ENCODE data around the gene KCNIP4.

GRCh38 chr4:20922962-20923361 is 1025.6 kb downstream of the KCNIP4 start:
- TF ChIP-seq CTCF (IDR thresholded peaks at IDR 0.05) (no peak), POLR2A (IDR thresholded peaks at IDR 0.05) (no peak)
